HepG2 (cell line): Measurements from ENCODE around the gene CFAP61. TPM values are rescaled to one million over a fixed set of nuclear protein-coding genes. Genes with fewer than 3 reads are reported as not detected.

Source experiments
- AKAP8 ChIP-seq: sonication (generic); formaldehyde crosslinking; IDR thresholded peaks from 2 replicates; pipeline ENCODE4 v1.5.1; 2020; ENCODE audit warnings: mild to moderate bottlenecking, missing genetic modification reagents
- CBFB ChIP-seq: sonication (generic); formaldehyde crosslinking; IDR thresholded peaks from 2 replicates; pipeline ENCODE4 v1.4.0; 2020; ENCODE audit warnings: missing genetic modification reagents
- CBX5 ChIP-seq: sonication (generic); formaldehyde crosslinking; IDR thresholded peaks from 2 replicates; pipeline ENCODE4 v1.4.0; 2020; ENCODE audit warnings: missing genetic modification reagents, borderline replicate concordance
- FOSL1 ChIP-seq: sonication (generic); formaldehyde crosslinking; IDR thresholded peaks from 2 replicates; pipeline ENCODE4 v1.9.0; 2021; ENCODE audit warnings: missing genetic modification reagents, borderline replicate concordance
- KLF13 ChIP-seq: sonication (generic); formaldehyde crosslinking; IDR thresholded peaks from 2 replicates; pipeline ENCODE4 v1.4.0; 2020; ENCODE audit warnings: mild to moderate bottlenecking, missing genetic modification reagents
- MTA3 ChIP-seq: sonication (generic); formaldehyde crosslinking; IDR thresholded peaks from 2 replicates; pipeline ENCODE4 v1.4.0; 2020; ENCODE audit warnings: missing genetic modification reagents
- NFYB ChIP-seq: sonication (generic); formaldehyde crosslinking; IDR thresholded peaks from 2 replicates; pipeline ENCODE4 v1.4.0; 2020; ENCODE audit warnings: missing genetic modification reagents
- NKX3-1 ChIP-seq: sonication (generic); formaldehyde crosslinking; IDR thresholded peaks from 2 replicates; pipeline ENCODE4 v1.5.0; 2020; ENCODE audit warnings: missing genetic modification reagents
- TCF12 ChIP-seq, 2 experiments: fragments of 450-650 bp in 1 of 2; sonication (generic) in 1 of 2; formaldehyde crosslinking in 1 of 2; IDR thresholded peaks; 2 replicates each; pipeline versions ENCODE4 v1.6.1 to v1.8.0; 2017 to 2022; ENCODE audit warnings: antibody characterized with exemption in 1 of 2, mild to moderate bottlenecking in 1 of 2, missing genetic modification reagents in 1 of 2, moderate library complexity in 1 of 2
- YEATS4 ChIP-seq: sonication (generic); formaldehyde crosslinking; IDR thresholded peaks from 2 replicates; pipeline ENCODE4 v1.4.0; 2020; ENCODE audit warnings: missing genetic modification reagents, borderline replicate concordance
- YY1 ChIP-seq: IDR thresholded peaks from 2 replicates; pipeline ENCODE4 v1.6.1; 2011; ENCODE audit warnings: low read length, low read depth, moderate library complexity, mild to moderate bottlenecking; ENCODE audit not compliant: insufficient read depth, insufficient replicate concordance
- ZBTB3 ChIP-seq: sonication (generic); formaldehyde crosslinking; IDR thresholded peaks from 2 replicates; pipeline ENCODE4 v1.4.0; 2020; ENCODE audit warnings: low read depth, mild to moderate bottlenecking, moderate library complexity, missing genetic modification reagents, borderline replicate concordance
- ZNF282 ChIP-seq: fragments of 450-650 bp; IDR thresholded peaks from 2 replicates; pipeline ENCODE4 v1.6.1; 2018; ENCODE audit not compliant: partially characterized antibody
- ZNF337 ChIP-seq: sonication (generic); formaldehyde crosslinking; IDR thresholded peaks from 2 replicates; pipeline ENCODE4 v1.5.1; 2020; ENCODE audit warnings: missing genetic modification reagents, low read depth, mild to moderate bottlenecking, borderline replicate concordance
- ZNF446 ChIP-seq: sonication (generic); formaldehyde crosslinking; IDR thresholded peaks from 2 replicates; pipeline ENCODE4 v1.5.0; 2020; ENCODE audit warnings: mild to moderate bottlenecking, missing genetic modification reagents
- ZNF629 ChIP-seq: sonication (generic); formaldehyde crosslinking; conservative IDR thresholded peaks from 2 replicates; pipeline ENCODE4 v1.5.0; 2020; ENCODE audit warnings: missing genetic modification reagents
- ZNF672 ChIP-seq: sonication (generic); formaldehyde crosslinking; IDR thresholded peaks from 2 replicates; pipeline ENCODE4 v1.8.1; 2022; ENCODE audit warnings: missing genetic modification reagents
- ZNF720 ChIP-seq: sonication (generic); formaldehyde crosslinking; IDR thresholded peaks from 2 replicates; pipeline ENCODE4 v1.4.0; 2020; ENCODE audit warnings: missing genetic modification reagents
- ZSCAN9 ChIP-seq: IDR thresholded peaks from 2 replicates; pipeline ENCODE4 v1.6.1; 2016; ENCODE audit warnings: borderline replicate concordance
- polyA plus RNA-seq, 8 experiments: library from polyadenylated mRNA; depleted of rRNA in 3 of 8; stranded (reverse) in 7 of 8; unstranded in 1 of 8; fragments of >200 nt; fragmentation: Illumina TruSeq in 4 of 8; extraction: Trizol in 4 of 8; gene quantifications; 2 replicates each; pipeline versions ENCODE4 v1.2.1 to v1.2.3, GENCODE V29; 2011 to 2016; ENCODE audit warnings: low read depth in 4 of 8, missing spikeins in 1 of 8, mixed read lengths in 1 of 8; ENCODE audit not compliant: insufficient read depth in 1 of 8
- total RNA-seq, 5 experiments: library from RNA; depleted of rRNA; stranded (reverse); fragments of >200 nt; fragmentation: Illumina TruSeq; extraction: Trizol; gene quantifications; 2 replicates each; pipeline ENCODE4 v1.2.3, GENCODE V29; 2016; ENCODE audit warnings: low read depth in 1 of 5
- TF ChIP-seq, protein P1 (sequence below): sonication (generic); formaldehyde crosslinking; IDR thresholded peaks from 2 replicates; pipeline ENCODE4 v1.4.0; 2020; ENCODE audit warnings: missing genetic modification reagents
- TF ChIP-seq, protein P2 (sequence below): IDR thresholded peaks from 2 replicates; pipeline ENCODE4 v1.6.1; 2012; ENCODE audit warnings: low read length, improper control_type of control experiment

The CFAP61 gene
- total and polyA plus RNA-seq, 2 of the 13 experiments (the other 11 are each of a cell fraction or from before 2014, with no cell fraction given) = 0.27 TPM; not detected in 1

DNA sequence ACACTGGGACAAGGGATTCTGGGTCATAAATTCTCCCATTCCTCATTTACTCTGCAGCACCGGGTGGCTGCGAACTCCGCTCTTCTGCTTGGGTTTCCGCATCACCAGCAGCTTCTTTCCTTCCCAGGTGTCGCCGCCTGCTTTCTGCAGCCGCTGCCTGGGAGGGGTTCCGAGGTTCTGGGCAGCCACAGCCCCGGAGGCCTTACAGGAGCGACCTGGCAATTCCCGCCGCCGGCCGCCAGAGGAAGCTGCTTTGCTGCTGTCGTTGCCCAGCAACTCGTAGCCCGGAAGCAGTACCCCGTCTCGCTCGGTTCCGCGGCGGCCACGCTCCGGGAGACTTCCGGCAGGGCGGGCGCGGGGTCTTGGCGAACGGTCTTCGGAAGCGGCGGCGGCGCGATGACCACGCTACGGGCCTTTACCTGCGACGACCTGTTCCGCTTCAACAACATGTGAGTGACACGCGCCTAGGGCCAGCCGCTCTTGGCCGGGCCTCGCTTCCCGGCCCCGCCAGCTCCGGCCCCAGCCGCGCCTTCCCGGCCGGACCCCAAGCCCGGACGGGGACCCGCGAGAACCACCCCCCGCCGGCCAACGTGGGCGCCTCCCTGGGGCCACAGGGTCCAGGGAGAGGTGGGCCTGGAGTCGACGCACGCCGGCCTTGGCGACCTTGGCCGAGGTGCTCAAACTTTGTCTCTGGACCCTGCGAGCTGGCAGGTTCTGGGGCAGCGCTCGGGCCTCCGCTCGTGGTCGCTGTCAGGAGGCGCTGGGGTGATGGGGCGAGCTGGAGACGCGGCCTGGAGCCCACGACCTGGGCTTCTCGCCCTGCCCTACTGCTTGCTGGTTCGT, 35.1 kb upstream of the CFAP61 start, which contains the start of gene NAA20 (continued):
- TF ChIP-seq ZNF629 = no peak
- peak; percentile 99 for TF ChIP-seq YEATS4 (CRISPR knock-in tag)
- TF ChIP-seq, protein P1, sequence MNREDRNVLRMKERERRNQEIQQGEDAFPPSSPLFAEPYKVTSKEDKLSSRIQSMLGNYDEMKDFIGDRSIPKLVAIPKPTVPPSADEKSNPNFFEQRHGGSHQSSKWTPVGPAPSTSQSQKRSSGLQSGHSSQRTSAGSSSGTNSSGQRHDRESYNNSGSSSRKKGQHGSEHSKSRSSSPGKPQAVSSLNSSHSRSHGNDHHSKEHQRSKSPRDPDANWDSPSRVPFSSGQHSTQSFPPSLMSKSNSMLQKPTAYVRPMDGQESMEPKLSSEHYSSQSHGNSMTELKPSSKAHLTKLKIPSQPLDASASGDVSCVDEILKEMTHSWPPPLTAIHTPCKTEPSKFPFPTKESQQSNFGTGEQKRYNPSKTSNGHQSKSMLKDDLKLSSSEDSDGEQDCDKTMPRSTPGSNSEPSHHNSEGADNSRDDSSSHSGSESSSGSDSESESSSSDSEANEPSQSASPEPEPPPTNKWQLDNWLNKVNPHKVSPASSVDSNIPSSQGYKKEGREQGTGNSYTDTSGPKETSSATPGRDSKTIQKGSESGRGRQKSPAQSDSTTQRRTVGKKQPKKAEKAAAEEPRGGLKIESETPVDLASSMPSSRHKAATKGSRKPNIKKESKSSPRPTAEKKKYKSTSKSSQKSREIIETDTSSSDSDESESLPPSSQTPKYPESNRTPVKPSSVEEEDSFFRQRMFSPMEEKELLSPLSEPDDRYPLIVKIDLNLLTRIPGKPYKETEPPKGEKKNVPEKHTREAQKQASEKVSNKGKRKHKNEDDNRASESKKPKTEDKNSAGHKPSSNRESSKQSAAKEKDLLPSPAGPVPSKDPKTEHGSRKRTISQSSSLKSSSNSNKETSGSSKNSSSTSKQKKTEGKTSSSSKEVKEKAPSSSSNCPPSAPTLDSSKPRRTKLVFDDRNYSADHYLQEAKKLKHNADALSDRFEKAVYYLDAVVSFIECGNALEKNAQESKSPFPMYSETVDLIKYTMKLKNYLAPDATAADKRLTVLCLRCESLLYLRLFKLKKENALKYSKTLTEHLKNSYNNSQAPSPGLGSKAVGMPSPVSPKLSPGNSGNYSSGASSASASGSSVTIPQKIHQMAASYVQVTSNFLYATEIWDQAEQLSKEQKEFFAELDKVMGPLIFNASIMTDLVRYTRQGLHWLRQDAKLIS = 0 out of 2 replicates have a peak, but pooled peaks have one; percentile 47
- TF ChIP-seq TCF12 (IDR thresholded peaks at IDR 0.05) = no peak
- TF ChIP-seq TCF12 (CRISPR knock-in tag; IDR thresholded peaks at IDR 0.05) = peak; percentile 97; the same call in 1 of the 2 replicates
- TF ChIP-seq ZNF720 (CRISPR knock-in tag) = peak; percentile 56; the same call in 1 of the 2 replicates
- no peak; the same call in 1 of the 2 replicates for TF ChIP-seq ZBTB3 (CRISPR knock-in tag)
- TF ChIP-seq ZNF446 (CRISPR knock-in tag) = peak; percentile 97
- TF ChIP-seq FOSL1 (CRISPR knock-in tag) = peak; percentile 25; the same call in 1 of the 2 replicates
- TF ChIP-seq, protein P2, sequence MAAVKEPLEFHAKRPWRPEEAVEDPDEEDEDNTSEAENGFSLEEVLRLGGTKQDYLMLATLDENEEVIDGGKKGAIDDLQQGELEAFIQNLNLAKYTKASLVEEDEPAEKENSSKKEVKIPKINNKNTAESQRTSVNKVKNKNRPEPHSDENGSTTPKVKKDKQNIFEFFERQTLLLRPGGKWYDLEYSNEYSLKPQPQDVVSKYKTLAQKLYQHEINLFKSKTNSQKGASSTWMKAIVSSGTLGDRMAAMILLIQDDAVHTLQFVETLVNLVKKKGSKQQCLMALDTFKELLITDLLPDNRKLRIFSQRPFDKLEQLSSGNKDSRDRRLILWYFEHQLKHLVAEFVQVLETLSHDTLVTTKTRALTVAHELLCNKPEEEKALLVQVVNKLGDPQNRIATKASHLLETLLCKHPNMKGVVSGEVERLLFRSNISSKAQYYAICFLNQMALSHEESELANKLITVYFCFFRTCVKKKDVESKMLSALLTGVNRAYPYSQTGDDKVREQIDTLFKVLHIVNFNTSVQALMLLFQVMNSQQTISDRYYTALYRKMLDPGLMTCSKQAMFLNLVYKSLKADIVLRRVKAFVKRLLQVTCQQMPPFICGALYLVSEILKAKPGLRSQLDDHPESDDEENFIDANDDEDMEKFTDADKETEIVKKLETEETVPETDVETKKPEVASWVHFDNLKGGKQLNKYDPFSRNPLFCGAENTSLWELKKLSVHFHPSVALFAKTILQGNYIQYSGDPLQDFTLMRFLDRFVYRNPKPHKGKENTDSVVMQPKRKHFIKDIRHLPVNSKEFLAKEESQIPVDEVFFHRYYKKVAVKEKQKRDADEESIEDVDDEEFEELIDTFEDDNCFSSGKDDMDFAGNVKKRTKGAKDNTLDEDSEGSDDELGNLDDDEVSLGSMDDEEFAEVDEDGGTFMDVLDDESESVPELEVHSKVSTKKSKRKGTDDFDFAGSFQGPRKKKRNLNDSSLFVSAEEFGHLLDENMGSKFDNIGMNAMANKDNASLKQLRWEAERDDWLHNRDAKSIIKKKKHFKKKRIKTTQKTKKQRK = no peak
- peak; percentile 86; the same call in 1 of the 2 replicates for TF ChIP-seq ZSCAN9
- peak; percentile 97 for TF ChIP-seq CBX5 (CRISPR knock-in tag)
- peak; percentile 24 for TF ChIP-seq NFYB (CRISPR knock-in tag)
- TF ChIP-seq AKAP8 (CRISPR knock-in tag) = peak; percentile 75
- no peak for TF ChIP-seq MTA3
- peak; percentile 85 for TF ChIP-seq YY1
- no peak for TF ChIP-seq ZNF282
- TF ChIP-seq CBFB (CRISPR knock-in tag) = peak; percentile 95
- TF ChIP-seq ZNF672 = no peak
- TF ChIP-seq NKX3-1 (CRISPR knock-in tag) = peak; percentile 97
- TF ChIP-seq KLF13 (CRISPR knock-in tag) = no peak; the same call in none of the 2 replicates
- TF ChIP-seq ZNF337 = no peak; the same call in 1 of the 2 replicates
